GM18517 (cell line): ENCODE measurements around the gene JAGN1.
"Not testable (repeated sequence)": the region's sequence is repeated elsewhere in the genome, so short reads cannot be mapped to it uniquely, and the experiment has no call there.

Experiments
- ATAC-seq: cut with Tn5 transposase; IDR thresholded peaks from one replicate; pipeline ENCODE4 v1.9.1; 2021; ENCODE audit warnings: mild to moderate bottlenecking, moderate library complexity; ENCODE audit not compliant: unreplicated experiment

The JAGN1 gene

DNA sequence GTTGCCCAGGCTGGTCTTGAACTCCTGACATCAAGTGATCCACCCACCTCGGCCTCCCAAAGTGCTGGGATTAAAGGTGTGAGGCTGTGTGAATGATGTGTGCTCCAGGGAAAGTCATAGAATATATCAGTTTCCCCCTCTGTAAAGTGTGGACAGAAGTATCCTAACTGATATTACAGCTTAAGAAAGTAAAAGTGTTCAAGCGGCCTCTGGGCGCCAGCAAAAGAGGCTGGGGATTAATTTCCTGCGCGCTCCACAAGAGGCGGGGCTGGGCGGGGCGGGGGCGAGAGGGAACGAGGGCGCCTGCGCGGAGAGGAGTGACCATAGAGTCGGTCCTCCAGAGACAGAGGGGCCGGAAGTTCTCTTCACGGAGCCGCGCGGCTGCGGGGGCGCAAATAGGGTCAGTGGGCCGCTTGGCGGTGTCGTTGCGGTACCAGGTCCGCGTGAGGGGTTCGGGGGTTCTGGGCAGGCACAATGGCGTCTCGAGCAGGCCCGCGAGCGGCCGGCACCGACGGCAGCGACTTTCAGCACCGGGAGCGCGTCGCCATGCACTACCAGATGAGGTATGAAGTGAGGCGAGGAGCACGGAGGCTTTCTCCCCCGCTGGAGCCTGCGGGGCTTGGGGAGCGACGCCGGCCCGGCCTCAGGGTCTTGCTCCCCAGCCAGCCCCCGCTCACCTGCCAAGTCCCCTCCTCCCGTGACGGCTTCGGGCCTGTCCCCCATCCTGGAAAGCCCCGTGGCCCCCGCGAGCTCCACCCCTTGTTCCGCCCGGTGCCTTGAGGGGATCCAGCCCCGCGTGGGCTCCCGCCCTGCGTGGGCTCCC is at the start of gene JAGN1:
Gene JAGN1 (plus strand): TSS at position 362 of the 823 bp plus-strand sequence. CDS start 113 bp downstream, at position 475.
- peak; percentile 63 for ATAC-seq

DNA sequence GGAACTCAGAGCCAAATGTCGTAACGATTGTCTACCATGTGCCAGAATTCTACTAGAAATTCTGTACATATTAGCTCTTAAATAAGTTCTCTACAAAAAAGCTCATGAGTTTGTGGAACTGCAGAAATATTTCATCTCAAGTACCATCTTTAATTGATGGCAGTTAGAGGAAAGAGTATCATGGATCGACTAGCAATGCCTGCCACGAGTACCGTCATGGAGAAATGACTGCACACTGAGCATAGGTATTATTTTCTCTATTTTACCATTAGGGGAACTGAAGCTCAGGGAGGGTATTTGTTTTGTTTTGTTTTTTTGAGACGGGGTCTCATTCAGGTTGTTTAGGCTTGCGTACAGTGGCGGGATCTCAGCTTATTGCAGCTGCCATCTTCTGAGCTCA is 49.4 kb upstream of the JAGN1 start:
- no peak for ATAC-seq

- ATAC-seq, result peak; percentile 93
These were observed 46.5 kb upstream of the JAGN1 start, which contains the start of gene RPUSD3 for GRCh38 chr3:9843715-9844438. TSS of gene RPUSD3 (minus strand) at chr3:9844008. CDS start at chr3:9843990, 18 bp downstream.

DNA sequence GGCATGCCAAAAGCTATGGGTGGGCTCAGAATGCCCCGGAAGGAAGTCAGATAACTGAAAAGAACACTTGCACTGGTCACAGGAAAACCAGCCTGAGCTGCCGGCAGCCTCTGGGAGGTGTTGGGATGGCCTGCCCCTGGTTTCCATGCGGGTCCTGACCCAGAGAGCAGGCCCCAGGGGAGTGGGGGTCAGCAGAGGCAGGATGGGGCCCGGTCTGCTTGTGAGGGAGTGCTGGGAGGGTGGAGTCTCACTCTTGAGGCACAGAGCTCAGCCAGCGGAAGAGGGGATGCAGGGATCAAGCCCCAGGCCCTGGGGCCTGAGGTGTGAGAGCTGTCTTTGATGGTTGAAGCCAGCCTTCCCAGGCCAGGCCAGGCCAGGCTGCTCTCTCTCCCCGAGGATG is 44.2 kb upstream of the JAGN1 start:
- ATAC-seq, result no peak

GRCh38 chr3:9846931-9847488 is 43.4 kb upstream of the JAGN1 start:
- no peak for ATAC-seq

DNA sequence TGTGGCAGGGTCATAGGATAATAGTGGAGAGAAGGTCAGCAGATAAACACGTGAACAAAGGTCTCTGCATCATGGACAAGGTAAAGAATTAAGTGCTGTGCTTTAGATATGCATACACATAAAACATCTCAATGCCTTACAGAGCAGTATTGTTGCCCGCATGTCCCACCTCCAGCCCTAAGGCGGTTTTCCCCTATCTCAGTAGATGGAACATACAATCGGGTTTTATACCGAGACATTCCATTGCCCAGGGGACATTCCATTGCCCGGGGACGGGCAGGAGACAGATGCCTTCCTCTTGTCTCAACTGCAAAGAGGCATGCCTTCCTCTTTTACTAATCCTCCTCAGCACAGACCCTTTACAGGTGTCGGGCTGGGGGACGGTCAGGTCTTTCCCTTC is 42.5 kb upstream of the JAGN1 start:
- ATAC-seq, result not testable (repeated sequence)

DNA sequence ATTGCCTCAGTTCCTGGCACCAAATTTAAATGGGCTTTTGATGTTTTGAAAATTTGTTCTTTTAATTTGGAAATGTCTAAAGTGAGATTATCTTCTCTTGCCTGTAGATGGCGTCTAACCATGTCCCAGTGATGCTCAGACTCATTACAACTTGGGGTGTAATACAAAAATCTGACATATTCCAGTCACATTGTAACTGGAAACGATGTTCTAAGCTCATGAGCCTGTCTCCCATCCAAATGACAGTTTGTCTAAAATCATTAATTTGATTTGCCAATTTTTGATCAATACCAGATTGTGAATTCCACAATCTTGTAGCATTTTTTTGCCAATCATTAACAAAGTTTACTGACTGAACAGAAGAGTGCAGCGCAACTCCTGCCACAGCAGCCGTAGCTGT is 41.5 kb upstream of the JAGN1 start:
- ATAC-seq, result not testable (repeated sequence)

DNA sequence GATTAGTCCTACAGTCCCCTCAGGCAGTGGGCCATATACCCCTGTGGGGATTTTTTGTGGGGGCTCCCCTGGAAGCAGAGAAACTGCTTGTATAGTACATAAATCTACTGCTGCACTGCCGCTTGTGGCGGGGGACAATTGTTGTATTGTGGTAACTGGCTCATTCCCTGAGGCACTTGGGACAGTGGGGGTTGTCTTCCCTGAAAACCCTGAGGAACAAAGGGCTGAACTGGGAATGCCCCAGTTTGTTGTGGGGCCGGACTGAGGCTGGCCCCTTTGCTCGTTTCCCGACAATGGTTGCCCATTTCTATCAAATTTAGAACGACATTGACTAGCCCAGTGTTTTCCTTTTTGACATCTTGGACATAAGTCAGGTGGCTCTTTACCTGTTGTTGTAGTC is 39.0 kb upstream of the JAGN1 start:
- ATAC-seq, result not testable (repeated sequence)

DNA sequence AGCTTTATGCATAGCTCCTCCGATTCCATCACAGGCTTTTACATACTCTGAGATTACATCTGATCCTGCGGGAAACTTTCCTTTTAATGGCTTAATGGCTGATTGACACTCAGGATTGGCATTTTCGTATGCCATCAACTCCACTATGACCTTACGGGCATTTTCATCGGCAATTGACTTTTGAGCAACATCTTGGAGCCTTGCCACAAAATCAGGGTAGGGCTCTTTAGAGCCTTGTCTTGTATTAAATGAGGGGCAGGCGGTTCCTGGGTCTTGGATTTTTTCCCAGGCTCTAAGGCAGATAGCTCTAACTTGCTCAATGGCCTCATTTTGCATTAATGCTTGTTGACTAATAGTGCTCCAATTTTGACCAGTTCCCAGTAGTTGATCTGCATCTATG is 38.5 kb upstream of the JAGN1 start:
- ATAC-seq, result not testable (repeated sequence)

- no peak for ATAC-seq
These were observed 37.9 kb upstream of the JAGN1 start for GRCh38 chr3:9852528-9852927.

DNA sequence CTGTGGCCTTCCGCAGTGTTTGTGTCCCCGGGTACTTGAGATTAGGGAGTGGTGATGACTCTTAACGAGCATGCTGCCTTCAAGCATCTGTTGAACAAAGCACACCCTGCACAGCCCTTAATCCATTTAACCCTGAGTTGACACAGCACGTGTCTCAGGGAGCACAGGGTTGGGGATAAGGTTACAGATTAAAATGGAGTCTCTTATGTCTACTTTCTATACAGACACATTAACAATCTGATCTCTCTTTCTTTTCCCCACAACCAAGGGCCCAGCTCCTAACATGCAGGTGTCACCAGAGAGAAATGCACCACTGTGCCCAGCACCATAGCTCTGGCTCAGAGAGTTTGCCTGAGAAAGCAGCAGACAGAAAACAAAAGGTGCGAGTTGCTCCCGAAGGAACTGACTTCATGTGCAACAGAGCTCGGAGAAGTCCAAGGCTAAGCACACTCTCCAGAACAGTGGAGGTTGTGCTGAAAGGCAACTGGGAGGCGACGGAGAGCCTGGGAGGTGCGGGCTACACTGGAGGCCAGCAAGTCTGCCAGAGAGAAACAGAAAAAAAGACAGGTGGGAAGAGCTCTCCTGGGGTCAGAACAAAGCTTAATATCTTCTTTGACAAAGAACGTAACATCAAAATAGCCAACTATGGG is 36.0 kb upstream of the JAGN1 start:
- not testable (repeated sequence) for ATAC-seq

GRCh38 chr3:9855594-9855993 is 34.8 kb upstream of the JAGN1 start:
- ATAC-seq, result no peak

DNA sequence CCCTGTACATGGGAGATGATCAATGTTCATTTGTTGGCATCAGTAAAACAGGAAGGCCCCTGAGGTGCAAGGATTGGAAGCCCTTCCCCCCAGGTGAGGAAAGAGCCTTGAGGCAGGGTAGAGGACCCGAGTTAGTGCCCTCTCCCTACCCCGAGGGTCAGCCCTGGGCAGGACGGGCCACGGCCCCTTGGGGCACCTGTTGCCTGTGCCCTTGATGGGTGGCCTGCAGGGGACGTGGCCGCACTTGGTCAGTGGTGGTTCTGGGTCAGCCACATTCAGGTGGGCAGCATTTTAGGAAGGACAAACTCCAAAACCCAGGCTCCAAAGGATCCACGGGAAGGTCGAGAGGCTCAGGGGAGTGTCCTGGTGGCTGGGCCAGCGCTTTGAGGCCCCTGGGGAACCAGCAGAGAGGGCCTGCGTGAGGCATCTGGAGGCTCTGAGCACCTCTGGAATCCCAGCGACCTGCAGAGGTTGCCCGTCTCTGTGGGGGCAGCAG is 30.8 kb upstream of the JAGN1 start:
- no peak for ATAC-seq

DNA sequence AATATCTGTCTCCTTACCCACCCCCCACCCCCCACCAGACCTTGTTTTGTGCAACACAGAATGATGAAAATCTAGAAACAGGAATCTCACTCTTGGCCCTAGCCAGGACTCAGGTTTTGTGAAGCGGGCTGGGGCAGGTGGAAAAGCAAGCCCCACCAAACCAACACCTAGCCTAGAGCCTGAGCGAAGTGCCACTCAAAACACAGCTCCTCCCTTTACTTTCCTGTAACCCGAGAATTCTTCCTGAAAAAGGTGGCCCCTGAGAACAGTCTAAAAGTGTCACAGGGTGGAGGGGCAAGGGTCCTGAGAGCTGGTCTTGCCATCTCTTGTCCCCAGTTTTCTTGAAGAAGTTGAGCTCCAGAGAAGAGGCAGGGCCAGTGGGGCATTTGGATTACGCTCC is 29.2 kb upstream of the JAGN1 start:
- no peak for ATAC-seq

GRCh38 chr3:9861626-9862130 is 28.7 kb upstream of the JAGN1 start:
- no peak for ATAC-seq

DNA sequence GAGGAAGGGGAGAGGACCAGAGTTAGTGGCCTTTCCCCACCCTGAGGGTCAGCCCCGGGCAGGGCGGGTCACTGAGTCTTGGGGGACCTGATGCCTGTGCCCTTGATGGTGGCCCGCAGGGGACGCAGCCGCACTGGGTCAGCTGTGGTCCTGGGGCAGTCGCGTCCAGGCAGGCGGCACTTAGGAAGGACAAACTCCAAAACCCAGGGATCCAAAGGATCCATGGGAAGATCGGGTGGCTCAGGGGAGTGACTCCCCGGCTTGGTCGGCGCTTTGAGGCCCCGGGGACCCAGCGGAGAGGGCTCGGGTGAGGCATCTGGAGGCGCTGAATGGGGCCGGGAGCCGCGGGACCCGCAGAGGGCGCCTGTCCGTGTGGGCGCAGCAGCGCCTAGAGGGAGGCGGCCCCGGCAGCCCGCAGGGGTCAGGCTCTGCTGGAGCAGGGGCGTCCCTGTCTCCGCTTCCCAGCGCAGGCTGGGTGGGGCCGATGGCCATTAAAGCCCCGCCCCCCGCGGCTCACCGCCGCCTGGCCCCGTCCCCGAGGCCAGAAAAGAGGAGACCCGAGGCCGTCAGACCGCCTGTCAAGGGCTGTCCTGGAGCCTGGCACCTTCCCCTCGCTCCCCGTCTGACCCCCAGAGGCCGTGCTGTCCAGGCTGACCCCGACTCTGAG is 27.9 kb upstream of the JAGN1 start:
- no peak for ATAC-seq

GRCh38 chr3:9863058-9863772 is 27.2 kb upstream of the JAGN1 start:
- ATAC-seq, result no peak

GRCh38 chr3:9864200-9864927 is 26.0 kb upstream of the JAGN1 start:
- no peak for ATAC-seq

DNA sequence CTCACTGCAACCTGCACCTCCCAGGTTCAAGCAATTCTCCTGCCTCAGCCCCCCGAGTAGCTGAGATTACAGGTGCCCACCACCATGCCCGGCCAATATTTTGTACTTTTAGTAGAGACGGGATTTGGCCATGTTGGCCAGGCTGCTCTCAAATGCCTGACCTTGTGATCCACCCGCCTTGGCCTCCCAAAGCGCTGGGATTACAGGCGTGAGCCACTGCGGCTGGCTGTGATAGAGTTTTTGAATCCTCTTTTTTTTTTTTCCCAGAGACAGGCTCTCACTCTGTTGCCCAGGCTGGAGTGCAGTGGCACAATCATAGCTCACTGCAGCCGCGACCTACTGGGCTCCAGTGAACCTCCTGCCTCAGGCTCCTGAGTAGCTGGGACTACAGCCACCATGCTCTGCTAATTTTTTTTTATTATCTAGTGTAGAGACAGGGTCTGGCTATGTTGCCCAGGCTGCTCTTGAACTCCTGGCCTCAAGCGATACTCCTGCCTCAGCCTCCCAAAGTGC is 25.2 kb upstream of the JAGN1 start:
- not testable (repeated sequence) for ATAC-seq
